Omental fat pad (tissue), 4 donors: ENCODE measurements around the gene ARAP2. TPM values are rescaled to one million over a fixed set of nuclear protein-coding genes. Genes with fewer than 3 reads are reported as not detected.

ENCODE experiments used
- ATAC-seq: fragments of 150-250 bp; one replicate; pipeline ENCODE4 v1.9.1; 2016; ENCODE audit warnings: mild to moderate bottlenecking, moderate library complexity; ENCODE audit not compliant: low FRiP score
- DNase-seq: peaks from one replicate; pipeline ENCODE4 v3.0.0-alpha.2; 2019; ENCODE audit warnings: low spot score
- CTCF ChIP-seq, 3 donors: fragments of 450-650 bp; IDR thresholded peaks; one replicate each; pipeline ENCODE4 v1.5.1; 2016 to 2017; ENCODE audit warnings: antibody characterized with exemption in 3 of 3, mild to moderate bottlenecking in 3 of 3, moderate library complexity in 2 of 3
- total RNA-seq, 4 donors: library from RNA; depleted of rRNA; stranded (reverse); fragments of >200 nt; gene quantifications; one replicate each; pipeline ENCODE4 v1.1.0, GENCODE V29; 2016

ARAP2 gene
- total RNA-seq, 4 donors from 2014 or later: 21.6 to 138 (median 72.3) TPM

GRCh38 chr4:36094995-36095394 lies 149.3 kb downstream of the ARAP2 start:
- no peak for TF ChIP-seq CTCF (IDR thresholded peaks at IDR 0.05)
- ATAC-seq: no peak
- DNase-seq: no peak

GRCh38 chr4:36091997-36092396 lies 152.3 kb downstream of the ARAP2 start:
- no peak for ATAC-seq
- no peak for DNase-seq
- no peak for TF ChIP-seq CTCF (IDR thresholded peaks at IDR 0.05)

GRCh38 chr4:36088542-36088941 lies 155.8 kb downstream of the ARAP2 start:
- ATAC-seq (no peak), DNase-seq (no peak)
- no peak for TF ChIP-seq CTCF (IDR thresholded peaks at IDR 0.05)

- ATAC-seq: no peak
- TF ChIP-seq CTCF (IDR thresholded peaks at IDR 0.05): no peak
Observed at GRCh38 chr4:36086261-36086786, 158.0 kb downstream of the ARAP2 start.

GRCh38 chr4:36082817-36083216 lies 161.5 kb downstream of the ARAP2 start:
- no peak for TF ChIP-seq CTCF (IDR thresholded peaks at IDR 0.05)
- ATAC-seq (no peak), DNase-seq (no peak)

More at GRCh38 chr4:36086261-36086786, 158.0 kb downstream of the ARAP2 start:
- DNase-seq: no peak

GRCh38 chr4:36081185-36081584 lies 163.1 kb downstream of the ARAP2 start:
- DNase-seq (no peak), ATAC-seq (no peak)
- no peak for TF ChIP-seq CTCF (IDR thresholded peaks at IDR 0.05)

- ATAC-seq: no peak
Observed at GRCh38 chr4:36079666-36080065, 164.6 kb downstream of the ARAP2 start.

More at GRCh38 chr4:36079666-36080065, 164.6 kb downstream of the ARAP2 start:
- DNase-seq: no peak
- TF ChIP-seq CTCF (IDR thresholded peaks at IDR 0.05): no peak
